ENCODE data around the gene CCDC9.

GRCh38 chr19:47275791-47276461 lies 19.6 kb downstream of the CCDC9 start:
- TF ChIP-seq, protein P1, sequence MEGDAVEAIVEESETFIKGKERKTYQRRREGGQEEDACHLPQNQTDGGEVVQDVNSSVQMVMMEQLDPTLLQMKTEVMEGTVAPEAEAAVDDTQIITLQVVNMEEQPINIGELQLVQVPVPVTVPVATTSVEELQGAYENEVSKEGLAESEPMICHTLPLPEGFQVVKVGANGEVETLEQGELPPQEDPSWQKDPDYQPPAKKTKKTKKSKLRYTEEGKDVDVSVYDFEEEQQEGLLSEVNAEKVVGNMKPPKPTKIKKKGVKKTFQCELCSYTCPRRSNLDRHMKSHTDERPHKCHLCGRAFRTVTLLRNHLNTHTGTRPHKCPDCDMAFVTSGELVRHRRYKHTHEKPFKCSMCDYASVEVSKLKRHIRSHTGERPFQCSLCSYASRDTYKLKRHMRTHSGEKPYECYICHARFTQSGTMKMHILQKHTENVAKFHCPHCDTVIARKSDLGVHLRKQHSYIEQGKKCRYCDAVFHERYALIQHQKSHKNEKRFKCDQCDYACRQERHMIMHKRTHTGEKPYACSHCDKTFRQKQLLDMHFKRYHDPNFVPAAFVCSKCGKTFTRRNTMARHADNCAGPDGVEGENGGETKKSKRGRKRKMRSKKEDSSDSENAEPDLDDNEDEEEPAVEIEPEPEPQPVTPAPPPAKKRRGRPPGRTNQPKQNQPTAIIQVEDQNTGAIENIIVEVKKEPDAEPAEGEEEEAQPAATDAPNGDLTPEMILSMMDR (IDR thresholded peaks at IDR 0.05; ENCODE audit: low read length): no peak
- TF ChIP-seq EZH2 (IDR thresholded peaks at IDR 0.05; ENCODE audit: borderline replicate concordance, low read length): no peak
